ENCODE data around the gene TMEM183A.

TMEM183A gene

GRCh38 chr1:203057911-203058675 is 50.9 kb downstream of the TMEM183A start:
- no peaks in the 10 kb centered on the region for H3K36me3 ChIP-seq (replicated peaks in 1 of 2; ENCODE audit: control insufficient read depth in 2 of 2, insufficient read depth in 2 of 2, low read length in 2 of 2)
- no peak for DNase-seq (ENCODE audit: low spot score)

GRCh38 chr1:203058676-203058935 is 51.4 kb downstream of the TMEM183A start:
- no peak overlapping the region for H3K9ac ChIP-seq (ENCODE audit: low read depth, low read length, poor library complexity)
- no peaks in the 10 kb centered on the region for H3K79me1 ChIP-seq (ENCODE audit: low read depth, low read length)
- H2BK120ac ChIP-seq (ENCODE audit: low read depth, low read length) = no peak overlapping the region
- H4K8ac ChIP-seq (ENCODE audit: low read depth, low read length) = no peak overlapping the region
- no CpG with 5 or more reads among the region's 1 CpG for WGBS, 2 donors (ENCODE audit: extremely low coverage in 2 of 2, insufficient read length in 2 of 2, insufficient replicate concordance in 1 of 2)
- H4K91ac ChIP-seq (ENCODE audit: low read depth, low read length, poor library complexity) = no peak overlapping the region
- H3K9me3 ChIP-seq (replicated peaks in 1 of 2; ENCODE audit: control insufficient read depth in 2 of 2, insufficient read depth in 1 of 2, low read depth in 1 of 2, low read length in 2 of 2) = peaks cover 0 to 3% of the 10 kb centered on the region in 2 donors
- no peak overlapping the region for H2BK5ac ChIP-seq (ENCODE audit: low read length)
- peaks cover 0 to 11% of the 10 kb centered on the region in 2 donors for H3K4me1 ChIP-seq (ENCODE audit: control insufficient read depth in 2 of 2, insufficient read depth in 1 of 2, low read depth in 1 of 2, low read length in 2 of 2)
- no peak overlapping the region for H3K14ac ChIP-seq (ENCODE audit: low read length)
- no peak overlapping the region for H3K23ac ChIP-seq (ENCODE audit: low read depth, low read length, poor library complexity)
- H3K4me3 ChIP-seq (ENCODE audit: low read length in 2 of 2) = no peak overlapping the region
- no peak overlapping the region for H3K18ac ChIP-seq (ENCODE audit: low read length)
- no peak overlapping the region for H2AK5ac ChIP-seq (ENCODE audit: low read depth, low read length)
- peaks cover 0 to 26% (median 0%) of the 10 kb centered on the region in 3 experiments for H3K27me3 ChIP-seq (ENCODE audit: control insufficient read depth in 3 of 3, insufficient read depth in 3 of 3, low read depth in 1 of 3, low read length in 3 of 3)
- no peak overlapping the region for H2BK15ac ChIP-seq (ENCODE audit: low read length)
- no peaks in the 10 kb centered on the region for H3K36me3 ChIP-seq (replicated peaks in 1 of 2; ENCODE audit: control insufficient read depth in 2 of 2, insufficient read depth in 2 of 2, low read length in 2 of 2)
- DNase-seq (ENCODE audit: low spot score) = no peak
- H2AFZ ChIP-seq (ENCODE audit: low read length) = no peak overlapping the region
- H3K27ac ChIP-seq (replicated peaks; ENCODE audit: low read length) = no peak overlapping the region
- H3K4ac ChIP-seq (ENCODE audit: low read length) = no peak overlapping the region
- H3K4me2 ChIP-seq (ENCODE audit: insufficient read depth, low read length, poor library complexity, severe bottlenecking) = no peak overlapping the region
- no peak overlapping the region for H2BK12ac ChIP-seq (ENCODE audit: low read length)

More at GRCh38 chr1:203057911-203058675, 50.9 kb downstream of the TMEM183A start:
- no peak overlapping the region for H4K8ac ChIP-seq (ENCODE audit: low read depth, low read length)
- H3K9me3 ChIP-seq (replicated peaks in 1 of 2; ENCODE audit: control insufficient read depth in 2 of 2, insufficient read depth in 1 of 2, low read depth in 1 of 2, low read length in 2 of 2) = peaks cover 0 to 3% of the 10 kb centered on the region in 2 donors
- H3K27ac ChIP-seq (replicated peaks; ENCODE audit: low read length) = no peak overlapping the region
- WGBS, 2 donors (ENCODE audit: extremely low coverage in 2 of 2, insufficient read length in 2 of 2, insufficient replicate concordance in 1 of 2) = no CpG with 5 or more reads among the region's 10 CpGs
- no peak overlapping the region for H2BK5ac ChIP-seq (ENCODE audit: low read length)
- H3K79me1 ChIP-seq (ENCODE audit: low read depth, low read length) = no peaks in the 10 kb centered on the region
- peaks cover 0 to 11% of the 10 kb centered on the region in 2 donors for H3K4me1 ChIP-seq (ENCODE audit: control insufficient read depth in 2 of 2, insufficient read depth in 1 of 2, low read depth in 1 of 2, low read length in 2 of 2)
- no peak overlapping the region for H3K4ac ChIP-seq (ENCODE audit: low read length)
- H3K27me3 ChIP-seq (ENCODE audit: control insufficient read depth in 3 of 3, insufficient read depth in 3 of 3, low read depth in 1 of 3, low read length in 3 of 3) = peaks cover 0 to 23% (median 0%) of the 10 kb centered on the region in 3 experiments
- H3K23ac ChIP-seq (ENCODE audit: low read depth, low read length, poor library complexity) = no peak overlapping the region
- H2BK120ac ChIP-seq (ENCODE audit: low read depth, low read length) = no peak overlapping the region
- H3K18ac ChIP-seq (ENCODE audit: low read length) = no peak overlapping the region
- H2AFZ ChIP-seq (ENCODE audit: low read length) = no peak overlapping the region
- no peak overlapping the region for H2BK15ac ChIP-seq (ENCODE audit: low read length)
- H3K4me2 ChIP-seq (ENCODE audit: insufficient read depth, low read length, poor library complexity, severe bottlenecking) = no peak overlapping the region
- H3K9ac ChIP-seq (ENCODE audit: low read depth, low read length, poor library complexity) = peak overlapping the region; percentile 22
- H2BK12ac ChIP-seq (ENCODE audit: low read length) = no peak overlapping the region
- no peak overlapping the region for H3K4me3 ChIP-seq (ENCODE audit: low read length in 2 of 2)
- no peak overlapping the region for H3K14ac ChIP-seq (ENCODE audit: low read length)
- no peak overlapping the region for H4K91ac ChIP-seq (ENCODE audit: low read depth, low read length, poor library complexity)
- no peak overlapping the region for H2AK5ac ChIP-seq (ENCODE audit: low read depth, low read length)

- no peak overlapping the region for H3K4ac ChIP-seq (ENCODE audit: low read length)
- no peak overlapping the region for H2BK15ac ChIP-seq (ENCODE audit: low read length)
- peaks cover 0 to 3% of the 10 kb centered on the region in 2 donors for H3K9me3 ChIP-seq (replicated peaks in 1 of 2; ENCODE audit: control insufficient read depth in 2 of 2, insufficient read depth in 1 of 2, low read depth in 1 of 2, low read length in 2 of 2)
- no peak overlapping the region for H3K4me2 ChIP-seq (ENCODE audit: insufficient read depth, low read length, poor library complexity, severe bottlenecking)
- H2BK12ac ChIP-seq (ENCODE audit: low read length) = no peak overlapping the region
- peaks cover 0 to 10% of the 10 kb centered on the region in 2 donors for H3K4me1 ChIP-seq (ENCODE audit: control insufficient read depth in 2 of 2, insufficient read depth in 1 of 2, low read depth in 1 of 2, low read length in 2 of 2)
- H3K23ac ChIP-seq (ENCODE audit: low read depth, low read length, poor library complexity) = no peak overlapping the region
- no CpG with 5 or more reads among the region's 2 CpGs for WGBS, 2 donors (ENCODE audit: extremely low coverage in 2 of 2, insufficient read length in 2 of 2, insufficient replicate concordance in 1 of 2)
- no peak overlapping the region for H3K14ac ChIP-seq (ENCODE audit: low read length)
- H2BK120ac ChIP-seq (ENCODE audit: low read depth, low read length) = no peak overlapping the region
- H2AK5ac ChIP-seq (ENCODE audit: low read depth, low read length) = no peak overlapping the region
- no peak overlapping the region for H4K91ac ChIP-seq (ENCODE audit: low read depth, low read length, poor library complexity)
- H3K36me3 ChIP-seq (replicated peaks in 1 of 2; ENCODE audit: control insufficient read depth in 2 of 2, insufficient read depth in 2 of 2, low read length in 2 of 2) = no peaks in the 10 kb centered on the region
- peaks cover 0 to 19% (median 0%) of the 10 kb centered on the region in 3 experiments for H3K27me3 ChIP-seq (ENCODE audit: control insufficient read depth in 3 of 3, insufficient read depth in 3 of 3, low read depth in 1 of 3, low read length in 3 of 3)
- H3K18ac ChIP-seq (ENCODE audit: low read length) = no peak overlapping the region
- H2BK5ac ChIP-seq (ENCODE audit: low read length) = no peak overlapping the region
- no peak overlapping the region for H3K4me3 ChIP-seq (ENCODE audit: low read length in 2 of 2)
- H2AFZ ChIP-seq (ENCODE audit: low read length) = no peak overlapping the region
- no peak for DNase-seq (ENCODE audit: low spot score)
- H3K79me1 ChIP-seq (ENCODE audit: low read depth, low read length) = no peaks in the 10 kb centered on the region
- H3K27ac ChIP-seq (replicated peaks; ENCODE audit: low read length) = no peak overlapping the region
- H4K8ac ChIP-seq (ENCODE audit: low read depth, low read length) = no peak overlapping the region
- no peak overlapping the region for H3K9ac ChIP-seq (ENCODE audit: low read depth, low read length, poor library complexity)
Measured at GRCh38 chr1:203059485-203059884, 52.3 kb downstream of the TMEM183A start.

GRCh38 chr1:203060115-203060514 is 52.9 kb downstream of the TMEM183A start:
- H3K27ac ChIP-seq (replicated peaks; ENCODE audit: low read length) = no peak overlapping the region
- no peak overlapping the region for H4K91ac ChIP-seq (ENCODE audit: low read depth, low read length, poor library complexity)
- no peak for DNase-seq (ENCODE audit: low spot score)
- WGBS, 2 donors (ENCODE audit: extremely low coverage in 2 of 2, insufficient read length in 2 of 2, insufficient replicate concordance in 1 of 2) = no CpG with 5 or more reads among the region's 11 CpGs
- H2BK5ac ChIP-seq (ENCODE audit: low read length) = no peak overlapping the region
- H3K18ac ChIP-seq (ENCODE audit: low read length) = no peak overlapping the region
- no peak overlapping the region for H3K9ac ChIP-seq (ENCODE audit: low read depth, low read length, poor library complexity)
- no peak overlapping the region for H3K4ac ChIP-seq (ENCODE audit: low read length)
- H3K4me3 ChIP-seq (ENCODE audit: low read length in 2 of 2) = no peak overlapping the region
- H2BK120ac ChIP-seq (ENCODE audit: low read depth, low read length) = no peak overlapping the region
- H3K4me1 ChIP-seq (ENCODE audit: control insufficient read depth in 2 of 2, insufficient read depth in 1 of 2, low read depth in 1 of 2, low read length in 2 of 2) = peaks cover 0 to 5% of the 10 kb centered on the region in 2 donors
- H2BK12ac ChIP-seq (ENCODE audit: low read length) = no peak overlapping the region
- H2BK15ac ChIP-seq (ENCODE audit: low read length) = no peak overlapping the region
- no peak overlapping the region for H2AFZ ChIP-seq (ENCODE audit: low read length)
- no peak overlapping the region for H3K14ac ChIP-seq (ENCODE audit: low read length)
- no peak overlapping the region for H3K23ac ChIP-seq (ENCODE audit: low read depth, low read length, poor library complexity)
- H3K79me1 ChIP-seq (ENCODE audit: low read depth, low read length) = no peaks in the 10 kb centered on the region
- H3K4me2 ChIP-seq (ENCODE audit: insufficient read depth, low read length, poor library complexity, severe bottlenecking) = no peak overlapping the region
- no peak overlapping the region for H4K8ac ChIP-seq (ENCODE audit: low read depth, low read length)
- peaks cover 0 to 19% (median 0%) of the 10 kb centered on the region in 3 experiments for H3K27me3 ChIP-seq (ENCODE audit: control insufficient read depth in 3 of 3, insufficient read depth in 3 of 3, low read depth in 1 of 3, low read length in 3 of 3)
- H3K36me3 ChIP-seq (replicated peaks in 1 of 2; ENCODE audit: control insufficient read depth in 2 of 2, insufficient read depth in 2 of 2, low read length in 2 of 2) = no peaks in the 10 kb centered on the region
- peak overlapping the region; percentile 10 for H2AK5ac ChIP-seq (ENCODE audit: low read depth, low read length)
- H3K9me3 ChIP-seq (replicated peaks in 1 of 2; ENCODE audit: control insufficient read depth in 2 of 2, insufficient read depth in 1 of 2, low read depth in 1 of 2, low read length in 2 of 2) = peaks cover 0 to 3% of the 10 kb centered on the region in 2 donors

Measured in neuronal stem cell (in vitro differentiated cells).